Activated CD4-positive, alpha-beta T cell treated with anti-CD3 and anti-CD28 coated beads, Interleukin-2, amount 50 U/mL, for 48 hours (primary cell): ENCODE results near the gene LY9.
"Not testable (repeated sequence)": the region's sequence is repeated elsewhere in the genome, so short reads cannot be mapped to it uniquely, and the experiment has no call there.

ENCODE experiments used
- DNase-seq, 2 experiments: peaks; one replicate each; pipeline ENCODE4 v3.0.0-alpha.2; 2020

The LY9 gene

DNA sequence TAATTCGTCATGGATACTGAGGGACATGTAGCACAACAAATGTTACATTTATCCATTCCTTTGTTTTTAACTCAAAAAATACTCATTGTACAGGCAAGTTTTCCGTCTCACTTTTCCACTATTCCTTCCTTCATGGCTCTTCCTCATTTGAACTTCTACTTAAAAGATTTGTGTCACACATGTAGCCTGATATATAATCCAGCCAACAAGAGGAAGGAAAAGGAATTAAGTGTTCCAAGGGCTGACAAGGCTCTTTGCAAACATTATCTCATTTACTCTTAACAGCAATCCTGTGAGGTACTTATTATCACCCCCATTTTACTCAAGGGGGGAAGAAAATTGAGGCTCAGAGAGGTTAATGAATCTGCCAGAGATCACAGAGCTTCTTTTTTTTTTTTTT lies 43.8 kb downstream of the LY9 start:
- no peak for DNase-seq

DNA sequence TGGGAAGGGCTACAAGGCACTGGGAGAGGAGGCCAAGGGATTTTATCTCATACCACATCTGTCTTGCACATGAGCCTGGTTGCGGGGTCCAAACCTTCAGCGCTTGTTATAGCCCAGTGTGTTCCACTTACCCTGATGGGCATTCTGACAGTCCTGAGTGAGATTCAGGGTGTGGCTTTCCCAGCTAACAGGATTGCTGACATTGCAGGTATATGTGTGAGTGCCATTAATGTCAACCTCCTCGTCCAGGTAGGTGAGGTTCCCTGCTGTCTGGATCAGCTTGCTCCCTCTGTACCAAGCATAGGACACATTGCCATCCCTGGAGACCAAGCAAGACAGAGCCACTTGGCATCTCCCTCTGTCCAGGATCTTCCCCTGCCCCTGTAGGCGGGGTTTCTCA lies 45.1 kb downstream of the LY9 start:
- DNase-seq, result no peak

DNA sequence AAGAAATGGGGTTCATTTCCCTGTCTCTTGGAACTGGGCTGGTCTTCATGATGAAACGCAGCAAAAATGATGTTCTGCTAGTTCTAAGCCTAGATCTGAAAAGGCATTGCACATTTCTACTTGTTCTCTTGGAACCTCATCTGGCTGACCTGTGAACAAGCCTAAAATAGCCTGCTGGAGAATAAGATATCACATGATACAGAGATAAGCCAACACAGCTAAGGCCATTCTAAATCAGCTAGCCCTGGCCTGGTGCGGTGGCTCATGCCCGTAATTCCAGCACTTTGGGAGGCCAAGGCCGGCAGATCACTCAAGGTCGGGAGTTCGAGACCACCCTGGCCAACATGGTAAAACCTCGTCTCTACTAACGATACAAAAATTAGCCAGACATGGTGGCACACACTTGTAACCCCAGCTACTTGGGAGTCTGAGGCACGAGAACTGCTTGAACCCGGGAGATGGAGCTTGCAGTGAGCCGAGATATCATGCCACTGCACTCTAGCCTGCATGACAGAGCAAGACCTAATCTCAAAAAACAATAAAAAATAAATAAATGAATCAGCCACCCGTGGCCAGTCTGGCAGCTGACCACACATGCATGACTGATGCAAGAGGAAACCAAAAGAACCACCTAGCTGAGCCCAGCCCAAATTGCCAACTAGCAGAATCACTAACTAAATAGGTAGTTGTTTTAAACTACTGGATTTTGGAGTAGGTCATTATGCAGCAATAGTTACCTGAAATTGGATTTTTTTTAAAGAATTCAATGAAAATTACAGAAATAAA lies 48.7 kb downstream of the LY9 start:
- DNase-seq, result no peak

DNA sequence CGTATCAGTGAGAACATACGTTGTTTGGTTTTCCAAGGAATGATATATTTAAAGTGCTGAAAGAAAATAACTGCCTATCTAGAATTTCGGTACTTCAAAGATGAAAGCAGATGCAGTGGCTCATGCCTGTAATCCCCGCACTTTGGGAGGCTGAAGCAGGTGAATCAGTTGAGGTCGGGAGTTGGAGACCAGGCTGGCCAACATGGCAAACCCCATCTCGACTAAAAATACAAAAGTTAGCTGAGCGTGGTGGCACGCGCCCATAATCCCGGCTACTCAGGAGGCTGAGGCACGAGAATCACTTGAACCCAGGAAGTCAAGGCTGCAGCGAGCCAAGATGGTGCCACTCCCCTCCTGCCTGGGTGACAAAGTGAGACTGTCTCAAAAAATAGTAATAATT lies 50.3 kb downstream of the LY9 start:
- DNase-seq, result no peak

DNA sequence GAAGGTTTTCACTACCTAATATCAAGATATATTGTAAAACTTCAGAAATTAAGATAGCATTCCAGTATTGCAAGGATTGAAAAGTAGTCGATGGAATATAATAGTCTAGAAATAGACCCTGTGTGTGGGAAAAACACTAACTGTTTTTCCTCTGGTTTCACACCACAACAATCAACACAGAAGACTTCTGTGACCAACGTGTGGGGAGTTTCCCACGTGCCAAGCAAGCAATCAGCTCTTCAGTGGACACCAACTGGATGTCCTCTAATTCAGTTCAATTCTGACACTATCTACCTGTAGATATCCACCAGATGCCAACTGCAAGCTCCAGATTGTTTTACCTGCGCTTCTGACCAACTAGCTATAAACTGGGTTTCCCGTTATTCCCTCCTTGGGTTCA lies 54.6 kb downstream of the LY9 start:
- DNase-seq, result no peak

DNA sequence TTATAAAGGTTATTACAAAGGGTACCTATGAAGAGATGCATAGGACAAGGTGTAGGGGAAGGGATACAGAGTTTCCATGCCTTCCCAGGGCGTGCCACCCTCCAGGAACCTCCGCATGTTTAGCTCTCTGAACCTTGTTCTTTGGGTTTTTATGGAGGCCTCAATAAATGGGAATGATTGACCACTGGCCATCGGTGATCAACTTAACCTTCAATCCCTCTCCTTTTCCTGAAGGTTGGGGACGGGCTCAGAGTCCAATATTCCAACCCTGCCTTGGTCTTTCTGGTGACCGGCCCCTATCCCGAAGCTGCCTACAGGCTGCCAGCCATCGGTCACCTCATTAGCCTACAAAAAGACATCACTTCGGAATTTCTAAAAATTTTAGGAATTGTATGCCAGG lies 55.0 kb downstream of the LY9 start:
- DNase-seq, result no peak

DNA sequence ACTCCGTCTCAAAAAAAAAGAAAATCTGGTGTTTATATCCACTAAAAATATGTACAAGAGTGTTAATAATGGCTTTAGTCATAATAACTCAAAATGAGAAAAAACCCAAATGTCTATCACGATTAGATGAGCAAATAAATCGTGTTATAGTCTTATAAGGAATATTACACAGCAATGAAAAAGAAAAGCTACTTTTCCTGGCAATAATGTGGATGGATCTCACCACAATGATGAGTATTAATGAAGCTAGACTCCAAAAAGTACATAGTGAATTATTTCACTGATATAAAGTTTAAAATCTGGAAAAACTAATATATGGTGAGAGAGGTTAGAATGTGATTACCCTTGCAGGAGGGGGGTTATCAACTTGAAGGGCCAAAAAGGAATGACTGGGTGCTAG lies 57.0 kb downstream of the LY9 start:
- no peak for DNase-seq

DNA sequence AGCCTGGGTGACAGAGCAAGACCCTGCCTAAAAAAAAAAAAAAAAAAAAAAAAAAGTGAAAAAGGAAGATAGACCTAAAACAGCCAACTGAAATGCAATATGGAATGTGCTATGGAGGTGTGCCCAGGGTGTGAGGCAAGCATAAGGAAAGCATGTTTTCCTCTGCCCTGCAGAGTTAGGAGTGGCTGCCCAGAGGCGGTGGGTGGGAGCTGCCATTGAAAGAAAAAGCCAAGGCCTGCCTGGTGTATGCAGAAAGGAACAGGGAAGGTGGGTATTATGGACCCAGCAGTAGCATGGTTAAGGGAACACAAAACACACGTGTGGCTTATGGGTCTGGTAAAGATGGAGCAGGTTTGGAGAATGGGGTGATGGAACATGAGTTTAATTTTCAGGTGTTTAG lies 57.8 kb downstream of the LY9 start:
- no peak for DNase-seq

DNA sequence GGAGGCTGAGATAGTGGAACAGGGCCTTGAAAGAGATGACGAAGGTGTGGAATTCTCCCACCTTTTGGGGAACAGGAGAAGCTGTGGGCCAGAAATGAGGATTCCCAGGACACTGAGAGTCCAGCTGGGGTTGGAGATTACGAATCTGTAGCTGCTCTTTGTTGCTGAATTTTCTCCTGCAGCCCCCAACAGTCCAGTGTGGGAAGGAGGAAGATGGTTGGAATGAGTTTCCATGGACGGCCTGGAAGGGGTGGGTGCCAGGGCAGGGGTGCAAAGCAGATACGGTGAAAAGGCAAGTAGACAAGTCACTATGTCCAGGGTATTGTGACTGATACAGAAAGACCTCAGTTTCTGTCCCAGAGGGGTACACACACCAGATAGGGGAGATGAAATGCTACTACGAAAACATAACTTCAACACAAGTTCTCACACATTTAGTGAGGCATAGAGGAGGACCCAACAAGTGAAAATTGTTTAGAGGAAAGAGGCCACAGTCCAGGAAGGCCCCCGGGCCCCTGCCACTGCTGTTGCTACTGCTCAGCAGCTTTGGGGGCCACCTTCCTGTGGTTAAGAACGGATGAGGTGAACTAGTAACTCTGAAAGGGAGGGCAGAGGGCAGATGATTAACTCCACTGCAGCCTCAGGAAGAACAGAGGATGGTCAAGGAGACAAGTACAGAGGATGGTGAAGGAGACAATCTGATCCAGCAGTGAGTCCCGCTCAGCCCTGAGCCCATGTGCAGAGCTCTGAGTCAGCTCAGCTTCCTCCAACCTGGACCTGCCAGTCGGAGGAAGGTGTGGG lies 59.4 kb downstream of the LY9 start:
- DNase-seq, result no peak

DNA sequence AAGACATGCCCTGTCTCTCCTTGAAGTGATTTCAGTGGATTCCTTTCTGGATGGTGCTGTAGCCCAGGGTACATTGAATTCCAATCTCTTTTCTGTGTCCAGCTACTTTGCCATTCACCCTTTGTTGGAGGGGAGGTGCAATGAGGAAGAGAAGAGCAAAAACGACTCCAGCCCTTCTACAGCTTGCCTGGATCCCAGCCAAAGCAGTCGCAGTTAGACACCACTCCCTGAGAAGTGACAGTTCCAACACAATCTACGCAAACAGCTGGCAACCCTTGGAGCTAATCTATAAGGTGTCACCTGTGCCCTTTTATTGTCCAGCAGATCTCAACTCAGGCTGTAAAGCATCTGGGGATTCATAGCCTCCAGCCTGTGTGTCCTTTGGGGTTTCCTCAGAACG lies 62.1 kb downstream of the LY9 start:
- DNase-seq, result no peak

DNA sequence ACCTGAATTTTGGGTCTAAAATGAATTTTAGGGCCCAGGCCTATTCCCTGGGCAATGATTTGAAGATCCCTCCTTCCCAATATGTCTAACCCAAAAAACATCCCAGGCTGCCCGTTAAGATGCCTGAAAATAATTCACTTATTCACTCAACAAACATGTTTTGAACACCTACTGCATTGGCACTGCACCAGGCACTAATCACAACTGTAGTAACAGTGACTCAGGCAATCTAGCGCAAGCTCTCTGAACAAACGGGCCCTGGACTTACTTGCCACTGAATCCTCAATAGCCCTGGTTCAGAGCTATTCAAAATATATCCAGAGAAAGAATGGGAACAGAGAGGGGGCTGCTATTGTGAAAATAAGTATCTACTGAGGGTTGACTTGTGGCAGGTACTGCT lies 62.5 kb downstream of the LY9 start:
- no peak for DNase-seq

DNA sequence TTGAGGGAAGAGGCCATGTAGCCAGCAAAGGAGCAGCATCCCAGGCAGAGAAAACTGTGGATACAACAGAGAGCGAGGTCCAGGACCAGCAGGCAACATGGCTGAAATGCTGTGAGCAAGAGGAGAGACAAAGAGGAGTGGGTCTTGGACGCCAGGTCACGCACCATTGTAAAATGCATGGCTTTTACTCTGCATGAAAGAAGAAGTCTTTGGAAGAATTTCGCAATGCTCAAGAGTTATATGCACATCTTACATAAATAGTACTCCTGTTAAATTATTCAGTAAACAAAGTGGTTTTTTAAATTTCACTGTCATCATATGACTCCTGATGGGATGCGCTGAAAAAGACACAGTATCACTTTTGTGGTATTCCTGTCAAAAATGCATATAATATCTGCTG lies 63.2 kb downstream of the LY9 start:
- no peak for DNase-seq

DNA sequence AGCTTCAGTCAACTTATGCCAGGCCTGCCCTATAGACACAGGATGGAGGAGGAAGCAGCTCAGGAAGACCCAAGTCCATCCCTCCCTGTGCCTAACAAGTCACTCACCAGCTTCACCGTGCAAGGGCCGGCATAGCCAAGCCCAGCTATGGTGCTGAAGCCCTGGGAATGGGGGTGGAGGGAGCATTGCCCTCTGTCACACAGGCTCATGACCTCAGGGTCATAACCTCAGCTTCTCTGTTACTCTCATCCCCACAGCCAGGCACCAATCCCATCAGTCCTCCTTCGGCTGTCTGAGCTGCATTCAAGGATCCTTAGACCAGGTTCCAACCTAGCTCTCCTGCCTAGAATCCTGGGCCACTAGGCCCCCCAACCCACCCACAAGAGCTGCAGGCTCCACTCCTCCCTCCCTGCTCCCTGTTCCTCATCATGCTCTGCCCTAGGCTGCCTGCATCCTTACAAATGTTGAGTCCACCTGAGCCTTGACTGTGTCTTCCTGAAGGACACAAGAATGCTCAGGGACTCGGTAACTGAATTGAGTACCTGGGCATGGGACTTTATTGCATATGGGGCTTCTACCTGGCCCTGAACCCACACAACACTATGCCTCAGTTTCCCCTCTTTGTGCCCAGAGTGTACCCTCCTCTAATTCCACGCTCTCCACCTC lies 65.0 kb downstream of the LY9 start:
- no peak for DNase-seq

DNA sequence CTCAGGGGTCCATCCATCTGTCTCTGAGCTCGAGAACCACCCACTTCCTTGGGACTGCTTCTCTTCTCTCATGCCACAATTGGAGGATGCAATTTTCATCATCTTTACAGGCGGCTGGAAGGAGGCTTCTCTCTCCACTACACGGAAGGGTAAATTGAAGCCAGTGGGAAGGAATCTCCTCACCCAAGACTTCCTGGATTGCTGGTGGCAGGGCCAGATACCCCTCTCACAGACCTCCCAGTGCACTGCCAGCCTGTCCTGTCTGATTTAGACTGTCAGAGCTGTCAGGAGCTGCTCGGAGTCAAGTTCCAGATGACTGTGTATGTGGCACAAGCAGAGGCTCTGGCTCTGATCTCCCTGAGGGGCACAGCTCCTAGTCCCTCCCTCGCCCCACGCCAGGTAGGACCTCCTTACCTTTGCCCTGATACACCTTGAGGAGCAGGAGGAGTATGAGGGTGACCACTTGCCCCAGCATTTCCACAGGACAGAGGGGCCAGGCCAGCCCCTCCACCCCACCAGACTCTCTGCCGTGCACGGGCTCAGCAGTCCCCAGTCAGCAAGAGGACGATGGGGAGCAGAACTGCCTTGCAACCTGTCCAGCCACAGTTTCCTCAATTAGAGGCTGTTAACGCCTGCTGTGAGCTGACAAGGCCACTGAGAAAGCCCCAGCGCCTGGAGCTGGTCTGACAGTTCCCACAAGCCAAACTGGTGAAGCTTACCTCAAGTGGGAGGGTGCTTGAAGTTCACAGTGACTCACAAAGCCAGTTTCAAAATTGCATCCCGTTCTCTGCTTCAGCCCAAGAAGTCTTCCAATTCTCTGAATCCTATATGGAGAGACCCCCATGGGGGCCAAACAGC lies 66.5 kb downstream of the LY9 start, which contains the start of gene CD244:
CD244 (minus strand) TSS at position 685 of the 858 bp plus-strand sequence; CDS start at position 475, 210 bp downstream.
- DNase-seq, result peak; percentile 59 to 65

DNA sequence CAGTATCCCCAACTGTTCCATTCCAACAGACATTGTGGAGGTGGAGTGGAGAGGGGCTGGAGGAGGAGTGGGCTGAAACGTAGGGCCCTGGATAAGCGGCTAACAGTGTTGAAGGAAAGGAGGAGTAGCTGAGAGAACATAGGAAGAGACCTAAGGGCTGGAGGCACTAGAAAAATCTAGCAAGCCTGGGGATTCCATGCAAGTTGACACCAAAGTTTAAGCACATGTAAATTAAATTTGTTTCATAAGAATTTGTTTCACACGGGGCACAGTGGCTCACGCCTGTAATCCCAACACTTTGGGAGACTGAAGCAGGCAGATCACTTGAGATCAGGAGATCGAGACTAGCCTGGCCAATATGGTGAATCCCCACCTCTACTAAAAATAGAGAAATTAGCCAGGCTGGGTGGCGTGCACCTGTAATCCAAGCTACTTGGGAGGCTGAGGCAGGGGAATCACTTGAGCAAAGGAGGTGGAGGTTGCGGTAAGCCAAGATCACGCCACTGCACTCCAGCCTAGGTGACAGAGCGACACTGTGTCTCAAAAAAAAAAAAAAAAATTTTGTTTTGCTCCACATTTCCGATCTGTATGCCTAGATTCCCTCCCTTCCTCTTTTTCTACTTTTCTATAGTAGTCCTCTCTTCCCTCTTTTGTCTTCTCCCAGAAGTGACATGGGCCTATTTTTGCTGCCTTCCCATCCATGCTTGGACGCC lies 67.2 kb downstream of the LY9 start:
- no peak for DNase-seq

DNA sequence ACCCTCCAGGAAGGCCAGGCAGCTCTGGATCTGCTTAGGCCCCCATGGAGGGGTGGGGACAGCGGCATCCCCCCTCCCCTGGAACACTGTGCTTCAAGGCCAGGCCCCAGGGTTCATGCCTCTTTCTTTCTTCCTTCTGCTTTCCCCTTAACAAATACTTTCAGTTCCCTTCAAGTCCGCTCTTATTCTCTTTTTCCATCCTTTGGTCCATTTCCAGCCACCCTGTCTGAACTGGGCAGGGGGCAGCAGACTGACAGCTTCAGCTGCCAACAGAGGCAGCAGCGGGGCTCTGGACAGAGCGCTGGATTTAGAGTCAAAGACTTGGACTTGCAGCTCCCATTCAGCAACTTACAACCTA lies 67.8 kb downstream of the LY9 start:
- no peak for DNase-seq

DNA sequence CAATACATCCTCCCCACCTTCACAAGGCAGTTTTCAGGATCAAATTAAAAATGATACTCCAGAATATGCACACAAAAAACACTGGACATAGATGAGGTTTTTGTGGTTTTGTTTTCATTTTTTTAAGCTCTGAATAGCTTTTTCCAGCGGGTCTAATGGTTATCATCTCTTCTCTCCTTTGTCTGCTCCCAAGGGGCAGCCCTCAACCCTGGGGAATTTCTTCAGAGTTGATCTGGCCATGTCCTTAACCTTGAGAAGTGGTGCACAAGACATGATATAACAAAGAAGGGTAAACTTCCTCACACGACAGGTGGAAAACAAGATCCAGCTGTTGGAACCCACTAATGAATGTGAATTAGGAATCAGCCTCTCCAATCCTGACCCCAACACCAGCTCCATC lies 68.2 kb downstream of the LY9 start:
- DNase-seq, result no peak

DNA sequence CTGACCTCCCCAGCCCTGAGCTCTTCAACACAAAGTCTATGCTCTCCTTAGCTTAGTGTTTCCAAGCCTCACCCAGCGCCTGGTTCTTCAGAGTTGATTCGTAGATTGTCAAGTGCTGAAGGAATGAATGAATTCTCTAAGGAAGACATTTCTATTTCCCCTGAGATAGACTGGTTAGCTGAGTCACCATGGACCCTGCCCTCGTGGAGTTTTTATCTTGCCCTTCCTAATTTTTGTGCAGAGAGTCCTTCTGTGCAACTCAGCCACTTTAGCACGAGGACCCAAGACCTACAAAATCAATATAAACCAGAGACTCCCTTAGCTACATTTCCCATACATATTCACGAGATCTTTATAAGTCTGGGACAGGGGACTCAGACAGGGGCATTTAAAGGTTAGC lies 69.4 kb downstream of the LY9 start:
- DNase-seq, result no peak

DNA sequence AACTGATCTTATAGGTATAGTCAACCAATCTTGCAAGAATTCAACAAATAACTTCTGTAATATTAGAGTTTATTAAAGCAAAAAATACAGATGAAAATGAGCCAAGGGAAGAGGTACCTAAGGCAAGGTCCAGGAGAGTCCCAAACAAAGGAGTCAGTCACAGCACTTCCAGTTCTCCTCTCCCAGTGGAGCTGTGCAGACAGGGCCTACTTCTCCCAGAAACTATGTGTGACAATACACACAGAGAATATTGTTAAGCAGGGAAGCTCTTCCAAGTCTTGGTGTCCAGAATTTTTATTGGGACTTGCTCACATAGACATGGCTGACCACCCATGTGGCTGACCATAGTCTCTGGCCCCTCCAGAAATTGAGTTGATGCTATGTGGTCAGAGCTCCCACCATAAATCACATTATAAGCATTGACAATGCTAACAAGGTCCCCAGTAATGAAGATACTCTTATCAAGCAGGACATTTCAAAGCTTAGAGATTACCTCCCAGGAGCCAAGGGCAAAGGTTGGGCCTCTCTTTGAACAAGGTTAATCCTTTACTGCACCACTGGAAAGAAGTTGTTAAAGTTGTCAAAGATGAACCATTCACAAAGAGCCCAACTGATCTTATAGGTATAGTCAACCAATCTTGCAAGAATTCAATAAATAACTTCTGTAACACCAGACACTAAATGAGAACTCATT lies 70.2 kb downstream of the LY9 start:
- DNase-seq, result no peak

DNA sequence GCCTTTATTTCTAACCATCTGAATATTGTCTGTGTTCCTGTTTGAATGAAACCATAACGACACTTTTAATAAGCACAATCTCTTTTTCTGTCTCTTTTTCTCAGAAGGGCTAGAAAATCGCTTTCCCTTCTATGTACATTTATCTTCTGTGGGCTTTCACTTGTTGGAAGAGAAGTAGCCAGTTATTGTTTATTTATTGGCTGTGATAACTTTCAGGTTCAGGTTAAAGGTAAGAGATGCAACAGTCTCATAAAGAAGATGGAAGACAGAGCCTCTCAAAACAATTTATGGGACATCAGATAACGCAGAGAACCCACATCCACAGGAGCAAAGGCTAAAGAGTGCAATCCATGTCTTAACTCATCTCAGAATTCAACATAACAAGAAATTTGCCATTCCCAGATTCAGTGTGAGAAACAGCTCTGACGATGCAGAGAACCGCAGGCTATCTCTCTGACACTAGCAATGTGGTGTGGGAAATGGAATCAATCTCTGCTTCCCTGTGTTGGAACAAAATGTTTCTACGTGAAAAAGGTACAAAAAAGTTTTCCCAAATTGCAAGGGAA lies 70.8 kb downstream of the LY9 start:
- no peak for DNase-seq

DNA sequence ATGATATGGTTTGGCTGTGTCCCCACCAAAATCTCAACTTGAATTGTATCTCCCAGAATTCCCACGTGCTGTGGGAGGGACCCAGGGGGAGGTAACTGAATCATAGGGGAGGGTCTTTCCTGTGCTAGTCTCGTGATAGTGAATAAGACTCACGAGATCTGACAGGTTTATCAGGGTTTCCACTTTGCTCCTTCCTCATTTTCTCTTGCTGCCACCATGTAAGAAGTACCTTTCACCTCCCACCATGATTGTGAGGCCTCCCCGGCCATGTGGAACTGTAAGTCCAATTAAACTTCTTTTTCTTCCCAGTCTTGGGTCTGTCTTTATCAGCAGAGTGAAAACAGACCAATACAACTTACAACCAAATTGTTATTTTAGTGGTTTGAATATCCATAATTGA lies 71.7 kb downstream of the LY9 start:
- DNase-seq, result not testable (repeated sequence)
